GM06990 (cell line): ENCODE results near the gene MTHFD1L.

Experiments
- DNase-seq: peaks from one replicate; pipeline ENCODE4 v3.0.0-alpha.2; 2011; ENCODE audit not compliant: insufficient read length; ENCODE audit errors: extremely low read depth
- H3K27me3 ChIP-seq: replicated peaks from 2 replicates; pipeline ENCODE4 v1.6.0; 2011; ENCODE audit warnings: low read length; ENCODE audit not compliant: control insufficient read depth, insufficient read depth
- H3K36me3 ChIP-seq: 2 replicates; pipeline ENCODE4 v1.5.1; 2011; ENCODE audit warnings: low read length; ENCODE audit not compliant: control insufficient read depth, insufficient read depth
- H3K4me3 ChIP-seq: replicated peaks from 2 replicates; pipeline ENCODE4 v1.5.1; 2011; ENCODE audit warnings: low read depth, mild to moderate bottlenecking, control low read depth, low read length
- TF ChIP-seq, protein P1 (sequence below): IDR thresholded peaks from 2 replicates; pipeline ENCODE4 v1.5.1; 2011; ENCODE audit warnings: low read length, control low read depth, mild to moderate bottlenecking, inconsistent platforms; ENCODE audit not compliant: insufficient read depth, poor library complexity, severe bottlenecking

The MTHFD1L gene

DNA sequence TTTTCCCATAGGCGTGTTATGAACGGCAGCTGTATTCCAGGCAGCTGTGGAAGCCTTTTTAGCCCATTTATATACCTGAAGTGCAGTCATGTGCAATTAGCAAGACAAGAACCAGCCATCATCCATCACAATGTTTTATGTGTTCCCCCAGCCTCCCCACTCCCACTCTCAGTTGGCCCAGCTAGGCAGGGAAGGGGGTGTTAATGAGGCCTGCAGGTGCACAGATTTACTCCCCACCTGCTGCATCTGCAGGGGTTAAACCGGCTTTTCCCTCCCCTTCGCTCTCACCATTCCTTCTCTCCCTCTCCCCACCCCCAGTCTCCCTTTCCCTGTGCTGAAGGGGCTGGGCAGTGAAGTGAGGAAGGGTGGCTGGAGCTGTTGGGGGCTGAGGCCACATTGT lies 224.5 kb downstream of the MTHFD1L start:
- Histone ChIP-seq H3K4me3 (no peak overlapping the region), H3K27me3 (no peaks in the 10 kb centered on the region), H3K36me3 (peaks cover 9% of the 10 kb centered on the region)
- TF ChIP-seq, protein P1, sequence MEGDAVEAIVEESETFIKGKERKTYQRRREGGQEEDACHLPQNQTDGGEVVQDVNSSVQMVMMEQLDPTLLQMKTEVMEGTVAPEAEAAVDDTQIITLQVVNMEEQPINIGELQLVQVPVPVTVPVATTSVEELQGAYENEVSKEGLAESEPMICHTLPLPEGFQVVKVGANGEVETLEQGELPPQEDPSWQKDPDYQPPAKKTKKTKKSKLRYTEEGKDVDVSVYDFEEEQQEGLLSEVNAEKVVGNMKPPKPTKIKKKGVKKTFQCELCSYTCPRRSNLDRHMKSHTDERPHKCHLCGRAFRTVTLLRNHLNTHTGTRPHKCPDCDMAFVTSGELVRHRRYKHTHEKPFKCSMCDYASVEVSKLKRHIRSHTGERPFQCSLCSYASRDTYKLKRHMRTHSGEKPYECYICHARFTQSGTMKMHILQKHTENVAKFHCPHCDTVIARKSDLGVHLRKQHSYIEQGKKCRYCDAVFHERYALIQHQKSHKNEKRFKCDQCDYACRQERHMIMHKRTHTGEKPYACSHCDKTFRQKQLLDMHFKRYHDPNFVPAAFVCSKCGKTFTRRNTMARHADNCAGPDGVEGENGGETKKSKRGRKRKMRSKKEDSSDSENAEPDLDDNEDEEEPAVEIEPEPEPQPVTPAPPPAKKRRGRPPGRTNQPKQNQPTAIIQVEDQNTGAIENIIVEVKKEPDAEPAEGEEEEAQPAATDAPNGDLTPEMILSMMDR = no peak
- no peak for DNase-seq

DNA sequence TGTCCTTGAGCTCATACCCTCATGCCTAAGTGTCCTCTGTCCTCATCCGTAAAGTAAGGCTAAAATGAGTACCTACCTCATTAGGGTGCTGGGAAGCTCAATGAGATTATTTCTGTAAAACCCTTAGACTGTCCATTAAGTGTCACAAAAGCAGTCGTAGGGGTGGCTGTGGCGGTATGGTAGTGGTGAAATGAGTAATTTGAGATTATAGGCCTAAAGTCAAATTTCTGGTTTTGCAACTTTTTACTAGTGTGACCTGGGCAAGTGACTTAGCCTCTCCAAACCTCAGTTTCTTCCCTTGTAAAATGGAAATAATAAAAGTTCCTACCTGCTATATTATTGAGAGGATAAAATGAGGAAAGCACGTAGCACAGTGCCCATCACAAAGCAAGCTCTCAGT lies 226.1 kb downstream of the MTHFD1L start:
- Histone ChIP-seq H3K36me3 (peaks cover 13% of the 10 kb centered on the region), H3K4me3 (no peak overlapping the region), H3K27me3 (no peaks in the 10 kb centered on the region)
- TF ChIP-seq, protein P1 = no peak
- no peak for DNase-seq

DNA sequence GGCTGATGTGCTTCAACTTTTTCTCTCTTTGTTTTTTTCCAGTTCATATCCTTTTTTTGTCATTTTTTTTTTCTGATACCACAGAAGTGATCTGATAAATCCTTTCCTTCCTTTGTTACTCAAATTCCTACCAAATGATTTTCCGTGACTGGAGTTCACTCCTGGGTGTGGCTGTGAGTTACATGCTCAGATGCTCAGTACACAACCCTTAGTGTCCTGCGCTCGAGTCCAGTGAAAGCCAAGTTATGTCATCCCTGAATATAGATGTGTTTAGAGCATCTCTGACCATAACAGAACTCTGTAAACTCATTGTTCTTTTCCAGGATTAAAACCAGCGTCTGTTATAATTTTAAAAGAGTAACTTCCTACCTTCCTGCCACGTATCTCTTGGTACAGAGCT lies 227.1 kb downstream of the MTHFD1L start:
- H3K4me3 ChIP-seq = no peak overlapping the region
- peaks cover 13% of the 10 kb centered on the region for H3K36me3 ChIP-seq
- no peaks in the 10 kb centered on the region for H3K27me3 ChIP-seq
- TF ChIP-seq, protein P1 = no peak
- DNase-seq = no peak

DNA sequence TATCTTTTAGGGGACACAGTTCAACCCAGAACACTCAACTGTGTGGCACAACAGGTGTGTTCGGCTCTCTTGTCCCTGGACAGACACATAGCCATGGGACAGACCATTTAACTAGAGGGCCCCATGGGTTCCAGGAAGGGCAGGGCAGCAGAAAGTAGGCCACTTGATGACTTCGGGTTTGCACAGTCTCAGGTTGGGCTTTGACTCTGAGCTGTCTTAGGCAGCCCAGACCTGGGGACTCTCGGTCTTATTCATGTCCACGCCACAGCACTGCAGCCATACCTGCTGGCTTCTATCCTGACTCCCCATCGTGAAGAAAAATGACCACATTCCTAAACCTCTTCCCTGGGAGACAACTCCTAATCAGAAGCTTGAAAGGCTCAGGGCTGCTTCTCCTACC lies 228.2 kb downstream of the MTHFD1L start:
- peaks cover 13% of the 10 kb centered on the region for H3K36me3 ChIP-seq
- no peaks in the 10 kb centered on the region for H3K27me3 ChIP-seq
- DNase-seq = no peak
- H3K4me3 ChIP-seq = no peak overlapping the region
- TF ChIP-seq, protein P1 = no peak

DNA sequence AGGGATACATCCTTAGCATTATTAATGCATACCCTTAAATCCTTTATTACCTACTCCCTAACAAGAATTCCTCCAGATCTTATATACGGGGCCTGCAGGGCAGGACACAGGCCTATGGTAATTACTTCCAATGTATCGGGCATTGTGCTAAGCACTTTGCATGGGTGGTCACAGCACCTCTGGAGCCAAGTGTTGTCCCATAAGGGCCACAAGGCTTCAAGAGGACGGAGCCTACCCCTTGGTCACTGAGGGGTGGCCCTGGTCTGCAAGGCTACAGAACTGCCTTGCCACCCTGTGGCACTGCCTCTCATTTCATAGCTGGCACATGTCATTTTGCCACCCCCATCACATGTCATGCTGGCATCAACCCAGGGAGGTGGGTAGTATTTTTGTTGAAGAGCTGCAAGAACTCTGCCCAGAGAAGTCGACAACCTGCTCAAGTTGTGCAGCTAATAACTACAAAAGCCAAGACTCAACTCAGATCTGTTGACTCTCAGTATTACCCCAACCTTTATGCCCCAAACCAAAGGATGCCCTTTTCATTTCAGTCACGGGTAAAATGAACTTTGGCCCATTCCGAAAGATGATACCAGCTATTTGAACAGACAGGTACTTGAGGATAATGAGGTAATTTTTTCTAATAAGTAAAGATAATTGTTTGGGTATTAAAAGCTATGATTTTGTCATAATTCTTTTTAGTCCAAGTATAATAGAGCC lies 230.2 kb downstream of the MTHFD1L start:
- H3K4me3 ChIP-seq = no peak overlapping the region
- DNase-seq = no peak
- H3K27me3 ChIP-seq = no peaks in the 10 kb centered on the region
- H3K36me3 ChIP-seq = peaks cover 13% of the 10 kb centered on the region
- TF ChIP-seq, protein P1 = no peak

DNA sequence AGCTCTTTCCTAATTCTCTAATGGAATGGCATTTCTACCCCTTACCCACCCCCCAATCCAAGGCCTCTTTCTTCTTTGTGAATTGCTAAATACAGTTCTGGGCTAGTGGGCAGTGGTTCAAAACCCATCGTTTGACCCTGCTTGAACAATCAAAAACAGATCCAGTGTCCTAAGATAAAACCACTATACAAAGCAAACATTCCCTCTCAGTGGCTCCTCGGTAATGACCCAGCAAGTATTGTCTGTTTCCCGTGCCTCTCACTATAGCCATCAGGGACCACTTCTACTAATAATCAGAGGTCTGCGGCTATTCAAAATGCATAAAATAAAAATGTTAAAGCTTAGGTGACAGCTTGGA lies 230.7 kb downstream of the MTHFD1L start:
- TF ChIP-seq, protein P1 = no peak
- H3K36me3 ChIP-seq = peaks cover 12% of the 10 kb centered on the region
- no peak for DNase-seq
- no peaks in the 10 kb centered on the region for H3K27me3 ChIP-seq
- no peak overlapping the region for H3K4me3 ChIP-seq
